ENCODE measurements around the gene FDX2. TPM values are rescaled to one million over a fixed set of nuclear protein-coding genes. Genes with fewer than 3 reads are reported as not detected.

Gene FDX2
- total and polyA plus RNA-seq, 2 of the 8 experiments (the other 6 are each of a cell fraction or from before 2014, with no cell fraction given), result 27.0 to 64.4 TPM

DNA sequence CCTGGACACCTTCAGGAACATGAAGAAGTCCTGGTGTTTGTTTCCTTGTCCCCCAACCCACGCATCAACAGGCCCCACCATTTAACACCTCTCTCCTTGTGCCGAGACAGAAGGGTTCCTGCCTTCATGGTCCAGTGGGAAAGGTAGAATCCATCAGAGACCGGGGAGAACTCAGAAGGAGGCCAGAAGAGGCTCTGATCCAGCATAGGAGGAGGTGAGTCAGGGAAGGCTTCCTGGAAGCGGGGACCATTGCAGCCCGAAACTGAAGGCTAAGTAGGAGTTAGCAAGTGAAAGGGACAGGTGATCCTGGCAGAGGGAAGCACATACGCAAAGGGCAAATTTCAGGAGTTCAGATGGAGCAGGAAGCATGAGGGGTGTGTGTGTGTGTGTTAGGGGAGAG is 23.1 kb upstream of the FDX2 start:
- Histone ChIP-seq H3K9me3 (ENCODE audit: insufficient read depth in 2 of 2, low read depth in 1 of 2, low read length in 1 of 2) (no peaks in the 10 kb centered on the region), H3K79me2 (ENCODE audit: control insufficient read depth in 1 of 2, insufficient read depth in 2 of 2, low read length in 2 of 2) (no peaks in the 10 kb centered on the region), H3K79me1 (ENCODE audit: low read depth, low read length) (no peaks in the 10 kb centered on the region; the same call in 1 of the 2 replicates), H4K8ac (ENCODE audit: extremely low read depth, insufficient read depth, low read length) (no peak overlapping the region), H3K27me3 (replicated peaks in 1 of 4; ENCODE audit: control insufficient read depth in 3 of 4, extremely low read depth in 1 of 4, insufficient read depth in 3 of 4, low read length in 3 of 4) (peaks cover 0 to 3% (median 0%) of the 10 kb centered on the region in 4 experiments; a peak in 2 of 7 replicates), H3K36me3 (ENCODE audit: control insufficient read depth in 2 of 4, insufficient read depth in 4 of 4, low read length in 3 of 4) (no peaks in the 10 kb centered on the region; a peak in 1 of 8 replicates), H3K4ac (replicated peaks; ENCODE audit: insufficient read length, low read depth, low read length) (peak overlapping the region; percentile 22), H3K56ac (replicated peaks; ENCODE audit: insufficient read length, low read depth, low read length) (no peak overlapping the region), H2BK15ac (ENCODE audit: low read length) (0 out of 2 replicates have a peak overlapping the region, but pooled peaks have one; percentile 7), H3K18ac (ENCODE audit: extremely low read depth, low read length) (peak overlapping the region; percentile 75; the same call in 1 of the 2 replicates), H3K23ac (ENCODE audit: insufficient read length) (no peak overlapping the region), H3K4me1 (replicated peaks in 1 of 4; ENCODE audit: control insufficient read depth in 3 of 4, insufficient read depth in 4 of 4, low read length in 3 of 4) (peaks cover 0 to 16% (median 9%) of the 10 kb centered on the region in 4 experiments; a peak in 6 of 7 replicates), H2BK120ac (replicated peaks; ENCODE audit: low read depth, low read length) (no peak overlapping the region), H4K5ac (ENCODE audit: insufficient read length, low read depth, low read length) (no peak overlapping the region), H4K20me1 (replicated peaks in 1 of 2; ENCODE audit: control insufficient read depth in 1 of 2, insufficient read depth in 2 of 2, low read length in 2 of 2) (peaks cover 0 to 4% of the 10 kb centered on the region in 2 experiments), H2BK12ac (ENCODE audit: low read depth, low read length) (peak overlapping the region; percentile 92; the same call in 1 of the 2 replicates), H2BK20ac (ENCODE audit: low read length) (peak overlapping the region; percentile 49; the same call in 1 of the 2 replicates), H2BK5ac (ENCODE audit: low read depth, low read length) (peak overlapping the region; percentile 74; the same call in 1 of the 2 replicates), H2AFZ (ENCODE audit: low read length) (peak overlapping the region; percentile 69), H3K4me3 (ENCODE audit: extremely low read depth in 1 of 4, insufficient read depth in 2 of 4, low read depth in 3 of 4, low read length in 4 of 4) (no peak overlapping the region), H2AK5ac (ENCODE audit: low read depth, low read length) (peak overlapping the region; percentile 60; the same call in 1 of the 2 replicates), H3K27ac (ENCODE audit: low read depth, low read length) (no peak overlapping the region), H3K14ac (ENCODE audit: insufficient read length) (no peak overlapping the region), H3K9ac (replicated peaks in 1 of 4; ENCODE audit: extremely low read depth in 1 of 4, low read depth in 3 of 4, low read length in 3 of 4) (no peak overlapping the region), H4K91ac (replicated peaks; ENCODE audit: insufficient read length, low read length) (peak overlapping the region; percentile 60), H3K4me2 (ENCODE audit: insufficient read depth in 1 of 2, low read depth in 2 of 2, low read length in 2 of 2) (peak overlapping the region in 1 of 2 experiments; percentile 15; a peak in 1 of 4 replicates), H3K23me2 (ENCODE audit: low read depth, low read length) (peaks cover 10% of the 10 kb centered on the region)
- TF ChIP-seq JUN (IDR thresholded peaks at IDR 0.05; ENCODE audit: low read depth, low read length) (no peak), PHF8 (conservative IDR thresholded peaks at IDR 0.05; ENCODE audit: low read depth, low read length) (no peak), SIX5 (IDR thresholded peaks at IDR 0.05; ENCODE audit: low read depth, low read length) (no peak), SAP30 (IDR thresholded peaks at IDR 0.05; ENCODE audit: insufficient read depth, insufficient replicate concordance, low read length) (no peak), RAD21 (IDR thresholded peaks at IDR 0.05 in 1 of 2, conservative IDR thresholded peaks at IDR 0.05 in 1 of 2; ENCODE audit: low read depth in 2 of 2, low read length in 2 of 2) (no peak), EZH2 (IDR thresholded peaks at IDR 0.05; ENCODE audit: low read depth, low read length, severe bottlenecking) (no peak), TCF12 (IDR thresholded peaks at IDR 0.05; ENCODE audit: low read depth, low read length) (no peak), ZNF274 (IDR thresholded peaks at IDR 0.05; ENCODE audit: borderline replicate concordance, extremely low read depth, low read length) (no peak), BCL11A (IDR thresholded peaks at IDR 0.05; ENCODE audit: low read depth in 2 of 2, low read length in 2 of 2) (no peak), SP2 (IDR thresholded peaks at IDR 0.05; ENCODE audit: low read length) (no peak)
- TF ChIP-seq, protein P1, sequence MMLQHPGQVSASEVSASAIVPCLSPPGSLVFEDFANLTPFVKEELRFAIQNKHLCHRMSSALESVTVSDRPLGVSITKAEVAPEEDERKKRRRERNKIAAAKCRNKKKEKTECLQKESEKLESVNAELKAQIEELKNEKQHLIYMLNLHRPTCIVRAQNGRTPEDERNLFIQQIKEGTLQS (IDR thresholded peaks at IDR 0.05; ENCODE audit: insufficient read depth, low read depth, low read length), result no peak
- CTCF ChIA-PET (ENCODE audit: partially characterized antibody), result interaction anchor here (1.3 kb wide), 1 partner anchor 12 kb away, joined by 4 read pairs; no protein-coding TSS in a partner anchor
- no peak for FAIRE-seq
- no peak for DNase-seq (ENCODE audit: low read depth in 1 of 2, low spot score in 2 of 2)
- WGBS, 2 experiments (ENCODE audit: extremely low coverage in 1 of 2, insufficient coverage in 1 of 2, insufficient read length in 1 of 2, insufficient replicate concordance in 2 of 2, low coverage in 1 of 2, low lambda C conversion rate in 2 of 2, missing lambda C conversion rate in 1 of 2), result 86% methylated on average over 6 of the region's 6 CpGs; no CpG with 5 or more reads in 1 of the 2 experiments
- POLR2A ChIA-PET (ENCODE audit: partially characterized antibody), result interaction anchor here (1.3 to 1.4 kb wide), 2 partner anchors 9 to 16 kb away, joined by 3 to 6 read pairs; no protein-coding TSS in a partner anchor
